IMR-90 (cell line): ENCODE data around the gene PTPN23.
"Not testable (repeated sequence)": the region's sequence is repeated elsewhere in the genome, so short reads cannot be mapped to it uniquely, and the experiment has no call there.

Source experiments
- FOS ChIP-seq: fragments of 150-350 bp; IDR thresholded peaks from 2 replicates; pipeline ENCODE4 v1.6.1; 2016; ENCODE audit warnings: low read depth, low read length
- POLR2A ChIP-seq: IDR thresholded peaks from 2 replicates; pipeline ENCODE4 v1.6.1; 2012; ENCODE audit warnings: mild to moderate bottlenecking, low read depth, low read length
- RAD21 ChIP-seq: IDR thresholded peaks from 2 replicates; pipeline ENCODE4 v1.6.1; 2012; ENCODE audit warnings: low read length, improper control_type of control experiment
- TF ChIP-seq, protein P1 (sequence below): conservative IDR thresholded peaks from 2 replicates; pipeline ENCODE4 v1.5.1; 2012; ENCODE audit warnings: mild to moderate bottlenecking, low read depth, low read length, improper control_type of control experiment

DNA sequence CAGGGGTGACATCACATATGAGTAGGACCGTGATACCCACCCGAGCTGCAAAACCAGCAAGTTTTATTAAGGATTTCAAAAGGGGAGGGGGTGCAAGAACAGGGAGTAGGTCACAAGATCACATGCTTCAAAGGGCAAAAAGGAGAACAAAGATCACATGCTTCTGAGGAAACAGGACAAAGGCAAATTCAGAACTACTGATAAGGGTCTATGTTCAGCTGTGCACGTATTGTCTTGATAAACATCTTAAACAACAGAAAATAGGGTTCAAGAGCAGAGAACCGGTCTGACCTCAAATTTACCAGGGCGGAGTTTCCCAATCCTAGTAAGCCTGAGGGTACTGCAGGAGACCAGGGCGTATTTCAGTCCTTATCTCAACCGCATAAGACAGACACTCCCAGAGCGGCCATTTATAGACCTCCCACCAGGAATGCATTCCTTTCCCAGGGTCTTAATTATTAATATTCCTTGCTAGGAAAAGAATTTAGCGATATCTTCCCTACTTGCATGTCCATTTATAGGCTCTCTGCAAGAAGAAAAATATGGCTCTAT, 78.8 kb downstream of the PTPN23 start:
- TF ChIP-seq RAD21, POLR2A, FOS: not testable (repeated sequence)
- TF ChIP-seq, protein P1, sequence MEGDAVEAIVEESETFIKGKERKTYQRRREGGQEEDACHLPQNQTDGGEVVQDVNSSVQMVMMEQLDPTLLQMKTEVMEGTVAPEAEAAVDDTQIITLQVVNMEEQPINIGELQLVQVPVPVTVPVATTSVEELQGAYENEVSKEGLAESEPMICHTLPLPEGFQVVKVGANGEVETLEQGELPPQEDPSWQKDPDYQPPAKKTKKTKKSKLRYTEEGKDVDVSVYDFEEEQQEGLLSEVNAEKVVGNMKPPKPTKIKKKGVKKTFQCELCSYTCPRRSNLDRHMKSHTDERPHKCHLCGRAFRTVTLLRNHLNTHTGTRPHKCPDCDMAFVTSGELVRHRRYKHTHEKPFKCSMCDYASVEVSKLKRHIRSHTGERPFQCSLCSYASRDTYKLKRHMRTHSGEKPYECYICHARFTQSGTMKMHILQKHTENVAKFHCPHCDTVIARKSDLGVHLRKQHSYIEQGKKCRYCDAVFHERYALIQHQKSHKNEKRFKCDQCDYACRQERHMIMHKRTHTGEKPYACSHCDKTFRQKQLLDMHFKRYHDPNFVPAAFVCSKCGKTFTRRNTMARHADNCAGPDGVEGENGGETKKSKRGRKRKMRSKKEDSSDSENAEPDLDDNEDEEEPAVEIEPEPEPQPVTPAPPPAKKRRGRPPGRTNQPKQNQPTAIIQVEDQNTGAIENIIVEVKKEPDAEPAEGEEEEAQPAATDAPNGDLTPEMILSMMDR: not testable (repeated sequence)
